ENCODE results near the gene PEA15. TPM values are rescaled to one million over a fixed set of nuclear protein-coding genes. Genes with fewer than 3 reads are reported as not detected.

PEA15 gene
- total RNA-seq, 2 donors from 2014 or later, result 28.3 to 32.8 TPM

- no peaks in the 10 kb centered on the region for H3K27me3 Mint-ChIP-seq (ENCODE audit: low read depth)
- H3K9me3 Mint-ChIP-seq, result no peaks in the 10 kb centered on the region
- peak; percentile 83 to 86 for ATAC-seq (replicated peaks in 1 of 2)
- peak; percentile 98 to 99 for DNase-seq
- H3K4me1 Mint-ChIP-seq (ENCODE audit: low read depth), result peaks cover 56% of the 10 kb centered on the region
- peak within 1 kb of the TSS; percentile 100 for H3K27ac Mint-ChIP-seq
- peak within 1 kb of the TSS; percentile 98 to 100 for H3K4me3 Mint-ChIP-seq
- peaks cover 11 to 21% of the 10 kb centered on the region in 2 donors for H3K36me3 Mint-ChIP-seq (ENCODE audit: insufficient read depth in 2 of 2)
These were observed 57.0 kb downstream of the PEA15 start, which contains the start of gene DCAF8 for GRCh38 chr1:160261893-160262794. Gene DCAF8 (minus strand): TSS chr1:160262549. CDS start chr1:160244008, 18,541 bp downstream.

- Mint-ChIP-seq H3K36me3 (ENCODE audit: insufficient read depth in 2 of 2) (peaks cover 9 to 14% of the 10 kb centered on the region in 2 donors), H3K9me3 (no peaks in the 10 kb centered on the region), H3K4me1 (ENCODE audit: low read depth) (peaks cover 30% of the 10 kb centered on the region), H3K27ac (no peak overlapping the region), H3K4me3 (no peak overlapping the region), H3K27me3 (ENCODE audit: low read depth) (no peaks in the 10 kb centered on the region)
- DNase-seq (no peak), ATAC-seq (replicated peaks in 1 of 2) (no peak)
These were observed 59.7 kb downstream of the PEA15 start for GRCh38 chr1:160264795-160265307.

Other genes with a start within 250 kb of the PEA15 start
- 1 to 10 TPM; 4.4 to 4.6 TPM for gene PIGM, start 173.4 kb upstream of the PEA15 start, total RNA-seq
- under 1 TPM; 0.37 to 0.65 TPM for gene KCNJ10, start 135.2 kb upstream of the PEA15 start, total RNA-seq
- under 1 TPM in 1 of 2 donors, not detected in 1; 0.05 TPM for gene KCNJ9, start 123.8 kb upstream of the PEA15 start, total RNA-seq
- 10 to 100 TPM; 26.3 to 32.0 TPM for gene IGSF8, start 106.8 kb upstream of the PEA15 start, total RNA-seq
- not detected for gene ATP1A2, start 89.6 kb upstream of the PEA15 start, total RNA-seq
- gene ATP1A4, start 53.8 kb upstream of the PEA15 start, total RNA-seq, result not detected
- not detected for gene CASQ1, start 14.8 kb upstream of the PEA15 start, total RNA-seq
- 100 to 1,000 TPM; 246 to 280 TPM for gene DCAF8, start 57.2 kb downstream of the PEA15 start, total RNA-seq
- 10 to 100 TPM; 48.8 to 49.1 TPM for gene PEX19, start 79.7 kb downstream of the PEA15 start, total RNA-seq
- 100 to 1,000 TPM; 198 to 201 TPM for gene COPA, start 137.9 kb downstream of the PEA15 start, total RNA-seq
- gene NCSTN, start 138.0 kb downstream of the PEA15 start, total RNA-seq, result 10 to 100 TPM; 65.2 to 66.3 TPM
- under 1 TPM; 0.32 to 0.60 TPM for gene NHLH1, start 161.7 kb downstream of the PEA15 start, total RNA-seq
- gene VANGL2, start 195.2 kb downstream of the PEA15 start, total RNA-seq, result under 1 TPM; 0.28 to 0.55 TPM

Measured in activated T-cell treated with anti-CD3 and anti-CD28 coated beads, Interleukin-2, amount 50 U/mL, for 72 hours (primary cell).